ENCODE results near the gene KSR2. TPM values are rescaled to one million over a fixed set of nuclear protein-coding genes. Genes with fewer than 3 reads are reported as not detected.

KSR2 gene
- total and polyA plus RNA-seq, 2 donors (not counting 3 experiments of a cell fraction or from before 2014, with no cell fraction given) = 2.1 to 5.2 TPM

GRCh38 chr12:117452112-117452511, 516.7 kb downstream of the KSR2 start:
- no peaks in the 10 kb centered on the region for H3K27me3 ChIP-seq (ENCODE audit: control insufficient read depth in 2 of 2, insufficient read depth in 2 of 2, low read length in 2 of 2)
- no TSS peak for BruUV-seq (replicated peaks)
- no peaks in the 10 kb centered on the region for H3K9me1 ChIP-seq (replicated peaks; ENCODE audit: control insufficient read depth, extremely low read depth, insufficient read depth, low read length)
- H2AFZ ChIP-seq (ENCODE audit: low read depth, low read length) = no peak overlapping the region
- H3K4me3 ChIP-seq (replicated peaks in 1 of 3; ENCODE audit: insufficient read depth in 1 of 3, low read depth in 1 of 3, low read length in 3 of 3) = no peak overlapping the region
- H4K20me1 ChIP-seq (replicated peaks; ENCODE audit: control insufficient read depth, extremely low read depth, insufficient read depth, low read length) = no peaks in the 10 kb centered on the region
- no peaks in the 10 kb centered on the region for H3K36me3 ChIP-seq (ENCODE audit: control insufficient read depth in 2 of 2, extremely low read depth in 1 of 2, insufficient read depth in 2 of 2, low read length in 2 of 2)
- intact Hi-C loops (cut with micrococcal nuclease) (loop anchor here (5.0 kb wide), 1 partner anchor 385 kb away; no protein-coding TSS in a partner anchor), dilution Hi-C loops (cut with MboI; ENCODE audit: extremely low pct_ligation_motif_present, low sequenced_read_pairs) (no loop called here)
- H3K9ac ChIP-seq (replicated peaks; ENCODE audit: extremely low read depth, insufficient read depth, low read length) = no peak overlapping the region
- H3K4me2 ChIP-seq (ENCODE audit: insufficient read depth, low read length) = no peak overlapping the region
- ChIA-PET POLR2A (no interaction called here), CTCF (no interaction called here)
- TF ChIP-seq JUN (IDR thresholded peaks at IDR 0.05; ENCODE audit: borderline replicate concordance, insufficient read depth, insufficient read length, low read depth) (peak; percentile 5), POLR2A (IDR thresholded peaks at IDR 0.05; ENCODE audit: low read depth, low read length) (no peak)
- peak; percentile 55 for FAIRE-seq
- H3K9me3 ChIP-seq (replicated peaks; ENCODE audit: control insufficient read depth, insufficient read depth, low read length) = no peaks in the 10 kb centered on the region
- no peaks in the 10 kb centered on the region for H3K4me1 ChIP-seq (ENCODE audit: control insufficient read depth, extremely low read depth, insufficient read depth, low read length)
- DNase-seq (ENCODE audit: low read depth, low spot score) = peak; percentile 41
- H3K79me2 ChIP-seq (ENCODE audit: control insufficient read depth, insufficient read depth, low read length) = no peaks in the 10 kb centered on the region
- no peak overlapping the region for H3K27ac ChIP-seq (ENCODE audit: insufficient read depth, low read depth, low read length)

- H3K4me3 ChIP-seq (replicated peaks in 1 of 3; ENCODE audit: insufficient read depth in 1 of 3, low read depth in 1 of 3, low read length in 3 of 3) = no peak overlapping the region
- no peaks in the 10 kb centered on the region for H3K36me3 ChIP-seq (ENCODE audit: control insufficient read depth in 2 of 2, extremely low read depth in 1 of 2, insufficient read depth in 2 of 2, low read length in 2 of 2)
- POLR2A ChIA-PET = no interaction called here
- DNase-seq (ENCODE audit: low read depth, low spot score) (no peak), FAIRE-seq (no peak)
- CTCF ChIA-PET = no interaction called here
- no peaks in the 10 kb centered on the region for H3K9me1 ChIP-seq (replicated peaks; ENCODE audit: control insufficient read depth, extremely low read depth, insufficient read depth, low read length)
- H4K20me1 ChIP-seq (replicated peaks; ENCODE audit: control insufficient read depth, extremely low read depth, insufficient read depth, low read length) = no peaks in the 10 kb centered on the region
- intact Hi-C loops (cut with micrococcal nuclease) = loop anchor here (5.0 kb wide), 1 partner anchor 387 kb away; no protein-coding TSS in a partner anchor
- H3K27ac ChIP-seq (ENCODE audit: insufficient read depth, low read depth, low read length) = no peak overlapping the region
- H3K79me2 ChIP-seq (ENCODE audit: control insufficient read depth, insufficient read depth, low read length) = no peaks in the 10 kb centered on the region
- H3K4me2 ChIP-seq (ENCODE audit: insufficient read depth, low read length) = no peak overlapping the region
- TF ChIP-seq FOS (IDR thresholded peaks at IDR 0.05; ENCODE audit: borderline replicate concordance, insufficient read depth, low read length) (no peak), POLR2AphosphoS5 (IDR thresholded peaks at IDR 0.05; ENCODE audit: insufficient read depth, low read depth, low read length) (no peak), POLR2A (IDR thresholded peaks at IDR 0.05; ENCODE audit: low read depth, low read length) (no peak), CTCF (IDR thresholded peaks at IDR 0.05; ENCODE audit: extremely low read depth in 1 of 2, insufficient read depth in 1 of 2, low read depth in 1 of 2, low read length in 2 of 2) (no peak), JUN (IDR thresholded peaks at IDR 0.05; ENCODE audit: borderline replicate concordance, insufficient read depth, insufficient read length, low read depth) (no peak), MYC (IDR thresholded peaks at IDR 0.05; ENCODE audit: low read depth, low read length) (no peak), GATA2 (IDR thresholded peaks at IDR 0.05; ENCODE audit: insufficient read depth, insufficient read length, low read depth, low read length) (no peak), EZH2 (IDR thresholded peaks at IDR 0.05; ENCODE audit: borderline replicate concordance, low read depth, low read length, severe bottlenecking) (no peak), MAX (IDR thresholded peaks at IDR 0.05; ENCODE audit: insufficient read depth, insufficient read length) (no peak)
- H3K27me3 ChIP-seq (ENCODE audit: control insufficient read depth in 2 of 2, insufficient read depth in 2 of 2, low read length in 2 of 2) = no peaks in the 10 kb centered on the region
- no peaks in the 10 kb centered on the region for H3K4me1 ChIP-seq (ENCODE audit: control insufficient read depth, extremely low read depth, insufficient read depth, low read length)
- no peak overlapping the region for H3K9ac ChIP-seq (replicated peaks; ENCODE audit: extremely low read depth, insufficient read depth, low read length)
- no peak overlapping the region for H2AFZ ChIP-seq (ENCODE audit: low read depth, low read length)
- no peaks in the 10 kb centered on the region for H3K9me3 ChIP-seq (replicated peaks; ENCODE audit: control insufficient read depth, insufficient read depth, low read length)
- dilution Hi-C loops (cut with MboI; ENCODE audit: extremely low pct_ligation_motif_present, low sequenced_read_pairs) = no loop called here
- no TSS peak for BruUV-seq (replicated peaks)
These were observed 518.6 kb downstream of the KSR2 start for GRCh38 chr12:117450209-117450608.

All from endothelial cell of umbilical vein (primary cell).